Activated CD4-positive, alpha-beta T cell treated with anti-CD3 and anti-CD28 coated beads for 48 hours (primary cell): ENCODE measurements around the gene FCRL4.

Source experiments
- DNase-seq: peaks from one replicate; pipeline ENCODE4 v3.0.0-alpha.2; 2020

The FCRL4 gene

DNA sequence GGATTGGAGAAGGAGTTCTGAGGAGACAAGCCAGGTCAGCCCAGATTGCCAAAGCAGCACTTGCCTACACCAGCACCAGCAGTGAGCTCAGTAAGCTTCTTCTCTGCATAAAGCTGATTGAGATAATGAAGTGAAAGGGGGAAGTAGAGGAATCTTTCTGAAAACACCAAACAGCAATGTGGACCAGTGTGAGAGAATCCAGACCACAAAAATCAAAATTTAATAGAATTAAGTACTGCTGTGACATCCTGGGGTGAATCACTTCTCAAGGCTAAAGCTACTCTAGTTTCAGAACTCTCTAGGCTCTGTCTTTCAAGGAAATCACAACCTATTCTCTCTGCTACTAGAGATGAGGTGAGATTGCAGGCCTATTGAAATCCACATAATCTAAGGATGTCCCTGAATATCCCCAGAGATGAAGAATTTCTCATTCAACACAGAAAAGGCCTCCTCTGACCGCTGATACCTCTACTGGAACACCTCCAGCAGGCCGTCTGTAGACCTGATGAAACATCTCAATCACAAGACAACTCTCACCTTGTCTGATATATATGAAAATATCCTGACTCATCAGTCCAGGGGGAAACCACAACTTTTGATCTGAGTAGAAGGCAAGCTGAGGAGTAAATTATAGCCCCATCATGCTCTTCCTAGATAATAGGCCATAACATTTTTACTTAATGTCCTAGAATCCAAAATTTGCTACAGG, at the start of gene FCRL4:
FCRL4 (minus strand) TSS at position 127 of the 709 bp plus-strand sequence. CDS start 141 bp downstream, outside the sequence.
- no peak for DNase-seq

DNA sequence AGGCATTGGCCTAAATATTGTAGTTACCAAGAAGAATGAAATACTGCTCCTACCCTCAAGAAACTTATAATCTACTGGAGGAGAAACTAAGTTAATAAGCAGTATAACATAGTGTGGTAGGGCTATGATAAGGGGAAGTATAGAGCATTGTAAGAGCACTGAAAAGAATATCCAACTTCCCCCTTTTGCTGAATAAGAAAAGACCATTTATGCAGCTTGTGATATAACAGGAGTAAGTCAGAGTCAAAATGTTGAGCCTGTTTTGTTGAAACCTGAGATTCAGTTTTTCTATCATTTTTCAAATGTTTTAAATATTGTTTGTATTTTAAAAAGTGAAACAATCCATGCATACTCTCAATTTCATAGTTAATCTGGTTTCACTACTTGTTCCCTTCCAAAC, 48.3 kb upstream of the FCRL4 start:
- no peak for DNase-seq

DNA sequence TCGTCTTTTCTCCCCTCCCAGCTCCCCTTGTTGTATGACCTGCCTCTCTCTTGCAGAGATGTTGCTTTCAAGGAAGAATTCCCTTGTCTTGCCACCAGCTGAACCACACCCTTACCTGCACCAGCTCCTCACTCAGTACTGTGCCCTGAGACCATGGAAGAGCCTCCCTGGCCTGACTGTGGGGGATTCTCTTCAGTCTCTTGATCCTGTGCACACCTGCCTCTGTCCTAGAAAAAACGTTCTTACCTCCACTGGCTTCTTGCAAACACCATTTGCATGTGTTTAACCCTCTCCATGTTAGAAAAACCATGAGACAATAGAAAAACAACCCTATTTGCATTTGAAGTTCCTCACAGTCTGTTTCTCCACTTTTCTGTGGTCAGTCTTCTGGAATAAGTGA, 43.3 kb upstream of the FCRL4 start:
- no peak for DNase-seq

DNA sequence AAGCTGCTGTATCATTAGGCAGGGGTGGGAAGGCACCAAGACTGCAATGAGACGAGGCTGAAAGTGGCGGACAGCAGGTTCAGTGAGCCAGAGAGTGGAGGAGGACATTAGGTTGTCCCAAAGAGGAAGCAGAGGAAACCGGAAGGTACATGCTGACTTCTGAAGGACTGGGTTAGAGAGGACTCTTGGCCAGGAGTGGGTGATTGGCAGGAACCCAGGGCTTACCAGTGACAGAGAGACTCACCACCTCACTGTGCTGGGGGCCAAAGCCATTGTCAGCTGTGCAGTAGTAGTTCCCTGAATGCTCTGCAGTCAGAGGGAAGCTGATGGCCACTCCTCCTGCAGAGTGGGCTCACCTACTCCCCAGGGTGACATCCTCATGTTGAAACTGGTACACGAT, 41.9 kb upstream of the FCRL4 start:
- no peak for DNase-seq

DNA sequence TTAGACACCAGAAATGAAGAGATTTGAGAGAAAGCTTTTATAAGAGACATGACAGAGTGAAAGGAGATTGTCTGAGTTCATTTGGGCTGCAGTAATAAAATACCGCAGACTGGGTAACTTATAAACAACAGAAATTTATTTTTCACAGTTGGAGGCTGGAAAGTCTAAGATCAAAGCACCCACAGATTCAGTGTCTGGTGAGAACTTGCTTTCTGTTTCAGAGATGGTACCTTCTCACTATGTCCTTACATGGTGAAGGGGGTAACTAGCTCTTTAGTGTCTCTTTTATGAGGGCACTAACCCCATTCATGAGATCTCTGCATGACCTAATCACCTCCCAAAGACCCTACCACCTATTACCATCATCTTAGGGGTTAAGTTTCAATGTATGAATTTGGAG, 30.9 kb upstream of the FCRL4 start:
- DNase-seq, result no peak

DNA sequence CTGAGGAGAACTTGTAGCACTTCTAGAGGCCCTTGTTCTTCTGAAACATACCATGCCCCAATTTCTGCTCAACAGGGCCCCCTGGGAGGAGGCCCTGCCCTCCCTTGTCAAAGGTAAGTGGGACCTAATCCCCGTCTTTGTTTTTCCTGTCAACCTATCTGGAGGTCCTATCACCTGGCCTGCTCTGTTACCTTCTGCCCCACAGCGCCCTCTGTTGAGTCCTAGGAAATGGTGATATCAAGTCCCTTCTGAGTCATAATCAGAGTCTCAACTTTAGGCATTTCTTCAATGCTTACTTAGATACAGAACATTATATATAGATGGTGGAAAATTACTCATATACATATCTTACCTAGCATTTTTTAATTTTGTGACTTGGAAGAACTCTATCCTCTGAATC, 28.2 kb upstream of the FCRL4 start:
- peak; percentile 43 for DNase-seq

DNA sequence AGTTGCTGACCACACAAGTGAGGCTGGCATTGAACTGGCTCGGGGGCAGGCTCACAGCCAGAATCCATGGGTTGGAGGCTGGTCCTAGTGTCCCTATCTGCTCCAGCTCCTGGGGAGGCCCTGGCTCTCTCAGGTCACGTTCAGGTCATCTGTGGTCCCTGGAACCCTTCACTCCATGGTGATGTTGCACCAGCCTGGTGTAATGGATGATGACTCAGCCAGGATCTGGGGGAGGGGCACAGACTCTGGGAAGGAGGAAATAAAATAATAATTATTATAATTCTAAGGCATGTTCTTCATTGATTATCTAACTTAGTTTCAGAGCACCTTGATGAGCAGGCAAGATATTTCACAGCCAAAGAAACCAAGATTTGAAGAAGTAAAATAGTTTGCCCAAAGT, 26.6 kb upstream of the FCRL4 start:
- no peak for DNase-seq

DNA sequence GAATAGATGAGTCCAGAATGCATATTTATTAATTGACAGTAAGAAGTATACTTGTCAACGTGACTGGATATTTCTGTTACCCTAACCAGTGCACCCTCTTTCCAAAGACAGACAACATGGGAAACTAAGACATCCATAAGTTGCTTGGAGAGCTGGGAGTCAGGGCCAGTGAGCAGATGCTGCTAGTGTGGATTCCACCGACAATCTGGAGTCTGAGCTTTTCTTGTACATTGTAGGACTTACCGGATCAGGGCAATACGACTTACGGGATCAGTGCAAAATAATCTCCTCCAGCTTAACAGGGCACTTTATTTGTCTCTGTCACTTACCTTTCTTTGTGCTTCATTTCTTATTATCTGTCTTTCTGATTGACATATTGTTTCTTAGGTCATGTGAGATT, 24.6 kb upstream of the FCRL4 start:
- DNase-seq, result no peak

DNA sequence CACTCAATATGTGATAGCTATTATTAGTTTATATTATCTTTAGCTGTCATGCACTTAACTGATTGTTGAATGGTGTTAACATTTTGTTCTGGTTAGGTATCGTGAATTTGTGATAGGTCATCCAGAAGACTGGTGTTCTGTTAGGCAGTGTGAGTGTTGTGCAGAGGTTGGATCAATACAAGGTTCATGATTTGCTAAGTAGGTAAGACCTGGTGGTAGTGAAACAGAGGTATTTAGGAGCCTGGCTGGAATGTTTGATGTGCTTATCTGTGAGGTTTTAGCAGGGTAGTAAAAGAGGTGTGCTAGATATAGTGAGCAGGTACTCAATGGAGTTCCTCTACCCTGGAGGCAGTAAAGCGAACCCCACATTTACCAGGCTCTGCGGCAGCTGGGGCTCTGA, 20.3 kb upstream of the FCRL4 start:
- no peak for DNase-seq

DNA sequence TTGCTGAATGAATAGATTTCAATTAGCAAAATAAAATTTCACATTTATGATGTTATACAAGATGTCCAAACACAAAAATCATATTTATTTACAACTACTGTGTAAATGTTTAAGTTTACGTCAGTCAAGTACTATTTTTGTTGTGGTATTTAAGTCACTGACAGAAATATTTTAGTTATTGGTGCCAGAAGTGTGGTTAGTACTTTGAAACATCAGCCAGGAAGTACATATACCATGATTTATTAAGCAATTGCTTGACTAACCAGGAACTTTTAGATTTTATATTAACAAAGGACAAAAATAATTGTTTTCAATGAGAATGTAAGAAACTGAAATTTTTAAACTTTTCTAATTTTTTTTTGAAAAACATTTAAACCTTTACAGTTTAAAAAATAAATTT, 2.4 kb upstream of the FCRL4 start:
- no peak for DNase-seq

DNA sequence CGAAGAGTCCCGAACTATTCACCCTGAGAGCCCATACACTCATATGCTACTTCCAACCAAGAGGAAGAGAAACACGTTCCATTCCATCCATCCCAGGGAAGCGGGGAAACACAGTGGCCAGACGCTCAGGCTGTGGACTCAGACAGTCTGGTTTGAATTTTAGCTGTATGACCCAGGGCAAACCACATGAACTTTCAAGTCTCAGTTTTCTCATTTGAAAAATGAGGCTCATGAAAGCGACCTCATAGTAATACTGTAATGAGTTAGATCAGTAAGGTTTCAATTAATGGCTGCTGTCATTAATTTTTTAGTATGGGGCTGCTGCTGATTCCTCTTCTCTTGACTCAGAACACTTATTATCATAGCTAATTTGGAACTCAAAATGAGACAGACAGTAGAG, 1.5 kb downstream of the FCRL4 start:
- no peak for DNase-seq

DNA sequence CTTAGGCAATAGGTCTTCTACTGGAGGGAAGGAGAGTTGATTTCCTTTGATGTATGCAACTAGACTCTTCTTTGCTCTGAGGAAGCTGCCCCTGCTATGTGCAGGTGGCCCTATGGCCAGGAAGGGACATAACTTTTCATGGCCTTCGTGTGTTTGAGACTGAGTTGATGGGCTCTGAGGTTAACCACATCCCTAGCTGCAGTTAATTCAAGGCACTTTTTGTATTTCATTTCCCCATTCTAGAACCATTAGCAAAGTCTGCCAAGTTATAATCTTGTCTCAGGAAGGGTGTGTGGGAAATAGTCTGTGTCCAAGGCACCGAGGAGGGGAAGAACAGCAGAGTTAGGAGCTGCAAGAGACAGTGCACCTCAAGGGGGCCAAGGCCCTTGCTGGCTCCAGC, 2.5 kb downstream of the FCRL4 start:
- no peak for DNase-seq

DNA sequence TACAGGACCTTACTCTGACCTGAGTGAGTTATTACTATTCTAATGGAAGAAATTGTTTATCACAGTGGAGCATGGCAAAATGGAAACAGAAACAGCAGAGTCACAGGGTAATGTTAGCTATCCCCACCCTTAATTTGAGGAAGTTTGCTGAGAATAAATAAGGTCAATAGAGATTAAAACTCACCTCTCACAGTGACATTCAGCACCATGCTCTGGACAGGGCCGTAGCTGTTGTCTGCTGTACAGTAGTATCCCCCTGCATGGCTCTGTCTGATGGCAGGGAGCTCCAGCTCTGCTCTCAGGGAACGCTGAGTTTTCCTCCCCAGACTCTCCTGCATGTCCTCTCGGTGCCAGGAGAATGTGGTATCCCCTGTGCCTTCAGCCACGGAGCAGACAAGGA, 11.9 kb downstream of the FCRL4 start:
- DNase-seq, result no peak

DNA sequence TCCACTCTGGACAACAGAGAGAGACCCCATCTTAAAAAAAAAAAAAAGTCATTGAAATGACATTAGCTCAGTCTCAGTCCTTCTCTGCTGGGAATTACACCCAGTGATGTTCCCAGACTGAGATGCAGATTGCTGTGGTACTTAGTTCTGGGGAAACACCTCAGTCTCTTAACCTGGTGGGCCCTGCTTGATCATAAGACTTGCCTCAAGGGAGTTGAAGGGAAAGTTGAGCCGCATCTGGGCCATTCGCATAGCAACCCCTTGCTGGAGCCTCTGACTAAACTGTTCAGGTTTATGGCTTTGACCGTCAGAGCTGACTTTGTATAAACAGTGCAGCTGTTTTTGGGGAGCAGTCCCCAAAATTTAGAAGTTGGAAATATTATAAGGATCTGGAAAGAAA, 13.4 kb downstream of the FCRL4 start:
- DNase-seq, result no peak

DNA sequence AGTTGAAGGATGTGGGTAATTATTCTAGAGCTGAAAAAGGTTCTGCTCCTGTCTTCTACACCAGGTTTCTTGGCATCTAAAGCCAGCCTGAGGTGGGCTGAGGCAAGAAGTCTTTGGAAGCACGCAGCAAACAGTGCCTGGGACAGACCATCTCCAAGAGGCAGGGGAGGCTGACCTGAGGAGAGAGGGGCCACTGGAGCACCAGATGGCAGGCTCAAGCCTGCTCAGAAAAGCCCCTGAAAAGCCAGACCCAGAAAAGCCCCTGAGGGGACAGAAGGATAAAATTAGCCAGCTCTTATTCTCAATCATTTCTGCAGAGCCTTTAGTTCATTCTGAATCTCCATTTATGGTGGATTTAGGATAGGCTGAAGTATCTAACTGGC, 17.1 kb downstream of the FCRL4 start:
- no peak for DNase-seq

DNA sequence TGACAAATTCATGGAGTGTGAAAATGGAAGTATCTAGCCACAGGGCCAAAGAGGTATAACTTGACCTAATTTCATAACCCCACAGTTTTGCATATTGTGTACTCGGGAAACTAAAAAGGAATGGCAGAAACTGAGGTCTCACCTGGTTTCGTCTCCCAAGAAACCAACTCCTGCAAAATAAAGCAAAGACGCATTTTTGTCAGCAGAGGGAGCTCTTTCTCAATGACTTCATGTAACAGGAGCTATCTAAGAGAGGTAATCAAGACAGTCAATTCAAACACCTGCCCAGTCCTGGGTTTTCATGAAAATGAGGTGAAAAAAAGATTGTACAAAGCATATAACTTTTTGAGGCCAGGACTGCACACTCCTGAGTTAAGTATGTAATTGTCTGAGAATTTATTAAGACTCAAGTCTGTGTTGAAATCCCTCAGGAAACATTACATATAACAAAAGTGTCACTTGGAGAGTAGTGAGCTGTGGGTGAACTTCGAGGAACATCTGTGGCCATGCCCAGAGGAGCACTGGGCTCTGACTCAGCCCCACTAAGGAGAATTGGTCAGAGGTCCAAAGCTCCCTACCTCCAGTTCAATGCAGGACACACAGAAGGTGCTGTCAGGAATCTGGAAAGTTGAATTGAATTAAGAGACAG, 17.6 kb downstream of the FCRL4 start:
- peak; percentile 8 for DNase-seq

DNA sequence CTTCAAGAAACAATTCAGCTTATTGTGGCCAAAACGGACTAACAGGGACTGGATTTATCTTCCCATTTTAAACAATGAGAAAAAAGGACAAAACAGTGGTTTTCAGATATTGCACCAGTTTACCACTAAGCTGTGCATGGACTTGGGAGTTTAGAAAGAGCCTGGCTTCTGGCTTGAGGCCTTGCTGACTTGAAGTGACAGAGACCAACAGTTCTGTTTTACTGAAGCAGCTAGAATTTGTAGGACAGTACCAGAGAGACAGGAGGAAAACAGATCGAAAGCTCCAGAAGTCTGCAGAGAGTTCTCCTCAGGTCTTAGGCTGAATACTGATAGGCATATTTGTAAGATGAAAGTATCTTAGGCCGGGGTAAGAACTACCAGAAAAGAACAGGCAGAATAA, 20.5 kb downstream of the FCRL4 start:
- no peak for DNase-seq

DNA sequence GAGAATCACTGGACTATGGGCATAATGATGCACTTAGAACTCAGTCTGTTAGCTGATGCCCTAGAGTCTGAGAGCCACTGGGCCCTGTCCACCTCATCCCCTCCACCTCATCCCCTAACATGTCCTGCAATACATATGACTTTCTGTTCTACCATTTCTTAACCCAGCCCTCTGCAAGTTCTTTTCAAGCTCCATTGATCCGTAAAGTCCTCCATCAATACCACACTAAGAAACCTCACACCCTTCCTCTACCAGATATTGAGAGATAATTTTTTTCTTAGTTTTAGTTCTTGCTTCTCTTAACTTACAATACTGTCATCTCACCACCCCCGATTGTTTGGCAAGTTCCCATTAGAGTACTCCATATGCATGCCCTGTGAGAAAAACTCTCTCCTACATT, 22.1 kb downstream of the FCRL4 start:
- DNase-seq, result no peak

DNA sequence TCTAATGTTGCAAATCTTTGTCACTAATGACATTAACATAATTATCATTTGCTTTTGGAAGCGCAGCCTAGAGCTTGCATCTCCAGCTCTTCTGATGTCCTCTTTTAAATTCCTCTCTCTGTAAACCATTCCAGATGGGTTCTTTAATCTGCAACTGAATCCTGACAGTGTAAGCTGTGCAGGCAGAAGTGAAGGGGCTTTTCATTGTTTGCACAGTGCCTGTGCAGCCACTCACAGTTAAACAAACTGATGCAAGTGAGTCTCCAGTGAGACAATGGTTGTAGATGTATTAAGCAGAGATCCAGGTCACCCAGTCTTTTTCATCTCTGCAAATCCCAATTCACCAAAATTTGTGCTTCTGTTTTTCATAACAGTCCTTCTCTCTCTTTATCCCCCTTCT, 23.0 kb downstream of the FCRL4 start:
- DNase-seq, result no peak

DNA sequence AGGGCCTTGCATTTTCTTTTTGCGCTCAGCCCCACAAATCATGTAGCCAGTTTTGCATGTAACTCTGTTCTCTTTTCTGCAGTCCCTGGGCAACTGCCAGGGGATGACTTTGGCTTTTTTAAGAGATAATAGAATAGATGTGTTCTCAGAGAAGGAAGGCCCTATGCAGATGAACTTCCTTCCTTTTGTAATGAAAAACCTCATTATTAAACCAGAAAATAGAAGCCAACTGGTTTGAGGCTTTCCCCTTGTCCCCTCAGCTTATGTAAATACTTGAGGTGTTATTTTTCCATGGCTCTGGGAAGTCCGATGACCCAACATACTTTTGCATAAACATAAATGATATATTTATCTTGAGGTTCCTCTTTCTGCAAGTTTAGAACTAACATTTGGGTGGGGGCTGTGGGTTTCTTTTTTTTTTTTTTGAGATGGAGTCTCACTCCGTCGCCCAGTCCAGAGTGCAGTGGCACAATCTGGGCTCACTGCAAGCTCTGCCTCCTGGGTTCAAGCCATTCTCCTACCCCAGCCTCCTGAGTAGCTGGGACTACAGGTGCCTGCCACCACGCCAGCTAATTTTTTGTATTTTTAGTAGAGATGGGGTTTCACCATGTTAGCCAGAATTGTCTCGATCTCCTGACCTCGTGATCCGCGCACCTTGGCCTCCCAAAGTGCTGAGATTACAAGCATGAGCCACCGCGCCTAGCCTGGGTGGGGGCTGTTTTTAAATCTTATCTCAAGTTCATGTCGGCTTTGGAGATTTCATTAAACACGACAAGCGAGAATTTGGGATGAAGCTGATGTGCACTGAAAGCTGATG, 31.2 kb downstream of the FCRL4 start:
- no peak for DNase-seq

DNA sequence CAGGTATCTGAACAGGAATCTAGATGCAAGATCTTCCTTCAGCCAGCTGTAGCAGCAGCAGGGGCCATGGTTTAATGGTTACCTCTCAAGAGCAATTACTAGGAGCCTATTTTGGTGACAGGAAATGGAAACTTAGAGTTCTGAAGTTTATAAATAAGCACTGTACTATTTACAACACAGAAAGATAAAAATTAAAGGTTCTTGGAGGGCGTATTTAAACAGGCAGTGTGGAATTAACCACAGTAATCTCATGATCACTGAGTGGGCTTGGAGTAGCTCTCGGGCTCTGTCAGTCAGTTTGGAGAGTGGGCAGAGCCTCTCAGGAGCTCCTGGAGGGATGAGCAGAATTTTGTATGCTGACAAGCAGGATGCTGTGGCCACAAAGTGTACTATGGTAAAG, 35.4 kb downstream of the FCRL4 start:
- no peak for DNase-seq

DNA sequence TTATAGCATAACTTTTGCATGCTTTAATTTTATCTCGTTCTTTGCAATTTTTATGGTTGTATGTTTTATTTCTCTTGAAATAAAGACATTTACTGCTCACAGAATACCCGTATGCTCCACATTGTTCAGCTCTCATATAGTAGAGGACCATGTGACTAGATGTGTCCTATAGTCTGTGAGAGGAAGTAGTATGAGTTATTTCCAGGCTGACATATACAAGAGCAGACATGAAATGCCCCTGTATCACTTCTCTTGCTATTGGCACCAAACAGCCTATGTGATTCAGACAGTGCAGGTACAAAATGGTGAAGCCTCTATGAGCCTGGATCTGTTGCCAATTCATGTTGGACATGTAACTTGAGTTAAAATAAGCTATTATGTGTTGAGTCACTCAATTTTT, 39.8 kb downstream of the FCRL4 start:
- no peak for DNase-seq

DNA sequence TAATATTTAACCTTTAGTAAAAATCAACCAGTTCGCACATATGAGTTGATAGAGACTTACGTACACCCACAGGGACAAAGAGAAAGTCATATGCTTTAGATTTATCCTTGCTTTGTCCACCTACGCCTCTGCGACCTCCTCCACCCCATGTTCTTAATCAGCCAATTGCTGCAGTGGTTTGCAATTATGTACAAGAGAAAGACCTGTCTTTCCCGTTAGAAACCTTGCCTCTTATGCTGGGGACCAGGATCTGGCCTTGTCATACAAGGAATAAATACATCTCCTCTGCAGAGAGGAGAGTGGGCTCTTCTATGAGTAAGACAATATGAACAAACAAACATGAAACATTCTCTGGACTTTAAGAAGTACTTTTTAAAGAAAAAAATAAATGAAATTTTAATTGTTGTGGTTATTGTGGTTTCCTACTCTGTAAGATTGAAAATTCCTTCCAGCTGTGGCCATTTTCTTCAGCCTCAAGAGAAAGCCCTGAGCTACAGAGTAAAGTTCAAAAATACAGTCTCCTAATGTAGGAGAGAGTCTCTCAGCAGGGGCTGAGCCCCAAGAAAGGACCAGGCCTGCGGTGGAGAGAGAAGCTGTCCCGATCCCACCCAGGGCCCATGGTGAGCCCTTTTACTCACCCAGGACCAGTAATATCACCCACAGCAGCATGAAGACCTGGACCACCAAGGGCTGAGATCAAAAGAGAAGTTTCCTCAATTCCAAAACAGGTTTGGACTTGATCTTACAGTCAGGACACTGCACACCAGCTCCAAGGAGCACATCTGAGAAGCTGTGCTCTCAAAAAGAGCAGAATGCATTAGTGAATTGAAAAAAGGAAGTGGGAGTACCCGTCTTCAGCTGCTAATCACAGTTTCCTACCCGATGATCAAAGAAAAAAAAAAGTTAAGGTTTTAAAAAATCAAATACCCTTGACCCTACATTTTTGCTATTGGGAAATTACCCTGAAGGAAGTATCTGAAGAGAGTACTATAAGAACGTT, 45.9 kb downstream of the FCRL4 start, which contains the start of gene FCRL5:
FCRL5 (minus strand) TSS at position 822 of the 1,000 bp plus-strand sequence; CDS start at position 669, 153 bp downstream.
- DNase-seq, result no peak
